ENCODE data around the gene TBX2.
"Not testable (repeated sequence)": the region's sequence is repeated elsewhere in the genome, so short reads cannot be mapped to it uniquely, and the experiment has no call there.

TBX2 gene

GRCh38 chr17:61415374-61416210 lies 15.9 kb downstream of the TBX2 start:
- no peak for DNase-seq

DNA sequence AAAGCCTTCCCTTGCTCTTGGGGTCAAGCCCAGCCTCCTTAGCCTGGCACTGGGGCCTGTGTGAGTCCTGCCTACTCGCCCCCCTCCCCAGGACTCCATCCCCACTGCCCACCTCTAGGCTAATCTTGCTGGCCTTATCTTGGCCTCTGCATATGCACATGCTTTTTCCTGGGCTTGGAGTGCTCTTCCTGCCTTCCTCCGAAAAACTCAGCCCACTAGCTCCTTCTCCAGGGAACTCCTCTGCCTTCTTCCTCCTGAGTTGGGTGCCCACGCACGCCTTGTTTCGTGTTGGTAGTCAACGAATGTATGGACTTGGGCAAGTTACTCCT lies 16.5 kb downstream of the TBX2 start:
- DNase-seq: no peak

DNA sequence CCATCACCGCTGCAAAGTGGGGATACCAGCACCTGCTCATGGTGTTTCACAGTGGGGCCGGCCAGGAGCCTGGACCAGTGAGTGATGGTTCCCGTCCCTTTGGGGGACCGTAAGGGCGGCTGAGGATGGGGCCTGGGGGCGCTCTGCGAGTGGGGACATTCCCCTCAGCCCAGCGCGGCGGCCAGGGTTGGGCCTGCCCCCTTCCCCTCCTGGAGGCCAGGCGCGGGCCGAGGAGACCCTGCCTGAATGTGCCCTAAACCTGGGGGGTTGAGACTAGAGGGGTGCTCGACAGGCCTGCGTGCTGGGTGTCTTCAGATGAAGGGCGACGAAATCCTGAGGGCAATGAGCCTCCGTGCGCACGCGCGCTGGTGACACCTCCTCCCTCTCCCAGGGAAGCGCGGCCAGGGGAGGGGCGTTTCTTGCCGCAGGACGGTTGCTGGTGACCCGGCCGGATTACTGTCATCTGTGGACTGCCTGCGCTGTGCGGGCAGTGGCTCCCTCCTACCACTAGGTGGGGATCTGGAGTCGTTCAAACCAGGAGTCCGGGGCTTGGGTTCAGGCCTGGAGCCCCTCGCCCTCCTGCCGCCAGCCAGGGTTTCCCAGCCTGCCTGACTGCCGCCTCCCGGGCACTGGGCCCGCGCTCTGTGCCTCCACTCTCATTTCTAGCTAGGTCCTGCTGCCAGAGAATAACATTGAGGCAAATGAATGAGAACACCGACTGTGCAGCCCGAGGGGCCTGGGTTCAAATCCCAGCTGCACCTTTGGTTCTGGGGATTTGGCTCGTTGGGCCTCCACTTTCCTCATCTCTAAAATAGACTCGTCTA lies 17.1 kb downstream of the TBX2 start:
- DNase-seq: peak; percentile 97

- no peak for DNase-seq
Observed at GRCh38 chr17:61418449-61418848, 18.8 kb downstream of the TBX2 start.

- DNase-seq: no peak
Observed at GRCh38 chr17:61419496-61420046, 19.9 kb downstream of the TBX2 start.

DNA sequence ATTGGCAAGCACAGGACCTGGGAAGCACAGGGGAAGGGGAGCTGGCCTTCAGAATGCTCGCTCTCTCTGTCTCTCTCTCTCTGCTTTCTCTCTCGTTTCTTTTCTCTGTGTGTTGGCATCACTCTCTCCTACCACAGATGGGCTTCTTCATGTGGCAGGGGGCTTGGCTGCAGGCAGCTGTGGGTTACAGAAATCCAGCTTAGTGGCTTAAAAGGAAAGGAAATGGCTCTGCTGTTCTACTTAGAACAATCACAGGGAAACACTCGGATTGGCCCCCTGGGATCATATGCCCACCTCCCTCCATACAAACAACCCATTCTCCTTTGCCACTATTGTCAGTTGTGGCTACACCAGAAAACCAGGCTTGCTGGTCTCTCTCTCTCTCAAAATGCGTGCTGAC lies 20.4 kb downstream of the TBX2 start:
- DNase-seq: no peak

DNA sequence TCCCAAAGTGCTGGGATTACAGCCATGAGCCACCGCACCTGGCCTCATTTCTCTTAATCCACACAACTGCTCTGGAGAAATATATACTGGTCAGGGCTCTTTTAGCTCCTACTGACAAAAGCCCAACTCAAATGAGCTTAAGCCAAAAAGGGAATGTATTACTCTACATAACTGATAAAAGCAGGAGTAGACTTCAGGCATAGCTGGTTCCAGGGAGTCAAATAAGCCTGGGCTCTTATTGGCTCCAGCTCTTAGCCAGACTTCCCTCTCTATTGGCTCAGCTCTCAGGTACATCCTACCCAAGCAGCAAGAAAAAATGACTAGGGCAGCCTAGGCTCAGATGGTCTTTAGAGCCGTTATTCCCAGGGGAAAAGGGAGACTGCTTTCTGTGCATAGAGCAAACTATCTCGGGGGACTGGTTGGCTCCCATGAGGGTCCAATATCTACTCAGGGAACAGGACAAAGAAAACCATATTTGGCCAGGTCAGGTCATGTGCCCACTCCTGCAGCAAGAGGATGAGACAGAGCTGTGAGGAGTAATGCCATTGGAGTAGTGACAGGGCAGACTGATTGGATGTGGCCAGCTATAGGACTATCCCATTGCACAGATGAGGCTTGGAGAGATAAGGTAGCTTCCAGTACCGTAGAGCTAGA lies 21.2 kb downstream of the TBX2 start:
- DNase-seq: no peak

DNA sequence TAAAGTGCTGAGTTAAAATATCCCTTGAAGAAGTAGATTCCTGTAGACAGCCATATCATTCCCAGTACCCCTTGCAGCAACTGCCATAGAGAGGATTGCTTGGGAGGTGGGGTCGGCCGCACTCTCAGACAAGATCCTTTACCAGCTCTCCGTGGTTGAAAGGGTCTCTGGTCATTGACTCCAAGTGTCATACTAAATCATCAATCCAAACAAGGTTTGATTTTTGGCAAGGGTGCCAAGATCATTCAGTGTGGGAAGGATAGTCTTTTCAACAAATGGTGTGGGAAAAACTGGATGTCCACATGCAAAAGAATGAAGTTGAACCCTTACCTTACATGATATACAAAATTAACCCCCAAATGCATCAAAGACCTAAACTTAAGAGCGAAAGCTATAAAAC lies 21.8 kb downstream of the TBX2 start:
- no peak for DNase-seq

- no peak for DNase-seq
Observed at GRCh38 chr17:61422116-61422799, 22.6 kb downstream of the TBX2 start.

DNA sequence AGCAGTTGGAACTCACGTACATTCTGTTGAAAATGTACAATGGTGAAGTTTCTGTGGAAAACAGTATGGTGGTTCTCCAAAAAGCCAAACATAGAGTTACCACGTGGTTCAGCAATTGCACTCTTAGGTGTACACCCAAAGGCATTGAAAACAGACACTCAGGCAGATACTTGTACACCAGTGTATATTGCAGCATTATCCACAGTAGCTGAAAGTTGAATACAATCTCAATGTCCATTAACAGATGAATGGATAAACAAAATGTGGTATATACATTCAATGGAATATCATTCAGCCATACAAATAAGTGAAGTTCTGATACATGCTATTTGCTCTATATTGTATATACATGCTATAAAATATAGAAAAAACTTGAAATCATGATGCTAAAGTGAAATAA lies 23.2 kb downstream of the TBX2 start:
- DNase-seq: no peak

- no peak for DNase-seq
Observed at GRCh38 chr17:61423967-61424649, 24.5 kb downstream of the TBX2 start.

GRCh38 chr17:61425682-61426481 lies 26.2 kb downstream of the TBX2 start:
- no peak for DNase-seq

DNA sequence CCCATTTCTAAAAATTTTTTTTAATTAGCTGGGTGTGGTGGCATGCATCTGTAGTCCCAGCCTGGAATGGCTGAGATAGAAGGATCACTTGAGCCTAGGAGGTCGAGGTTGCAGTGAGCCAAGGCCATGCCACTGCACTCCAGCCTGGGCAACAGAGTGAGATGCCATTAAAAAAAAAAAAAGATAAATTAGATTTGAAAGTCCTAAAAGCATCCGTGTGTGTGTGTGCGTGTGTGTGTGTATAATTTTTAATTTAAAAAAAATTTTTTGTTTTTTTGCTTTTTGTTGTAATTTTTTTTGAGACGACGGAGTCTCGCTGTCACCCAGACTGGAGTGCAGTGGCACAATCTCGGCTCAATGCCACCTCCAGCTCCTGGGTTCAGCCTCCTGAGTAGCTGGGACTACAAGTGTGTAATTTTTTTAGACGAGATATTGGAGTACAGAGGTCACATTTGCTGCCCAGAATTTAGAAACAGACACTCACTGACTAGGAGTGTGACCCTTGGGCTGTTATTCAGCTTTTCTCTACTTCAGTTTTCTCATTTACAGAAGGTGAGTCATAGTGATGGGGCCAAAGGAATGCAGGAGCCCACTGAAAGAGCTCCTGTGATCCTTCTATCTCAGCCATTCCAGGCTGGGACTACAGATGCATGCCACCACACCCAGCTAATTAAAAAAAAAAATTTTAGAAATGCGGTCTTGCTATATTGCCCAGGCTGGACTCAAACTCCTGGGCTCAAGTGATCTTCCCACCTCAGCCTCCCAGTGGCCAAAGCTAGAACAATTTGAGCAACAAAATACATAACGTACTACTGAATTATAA lies 27.1 kb downstream of the TBX2 start:
- DNase-seq: peak; percentile 77

GRCh38 chr17:61427567-61427966 lies 27.9 kb downstream of the TBX2 start:
- DNase-seq: no peak

DNA sequence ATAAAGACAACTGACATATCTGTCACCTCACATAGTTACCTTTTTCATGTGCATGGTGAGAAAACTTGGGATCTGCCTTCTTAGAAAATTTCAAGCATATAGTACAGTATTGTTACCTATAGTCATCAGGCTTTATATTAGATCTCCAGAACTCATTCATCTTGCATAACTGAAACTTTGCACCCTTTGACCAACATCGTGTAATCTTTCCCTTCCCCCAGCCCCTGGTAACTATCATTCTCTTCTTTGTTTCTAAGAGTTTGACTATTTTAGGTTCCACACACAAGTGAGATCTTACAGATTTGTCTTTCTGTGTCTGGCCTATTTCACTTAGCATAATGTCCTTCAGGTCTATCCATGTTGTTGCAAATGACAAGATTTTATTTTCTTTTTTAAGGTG lies 29.6 kb downstream of the TBX2 start:
- no peak for DNase-seq

DNA sequence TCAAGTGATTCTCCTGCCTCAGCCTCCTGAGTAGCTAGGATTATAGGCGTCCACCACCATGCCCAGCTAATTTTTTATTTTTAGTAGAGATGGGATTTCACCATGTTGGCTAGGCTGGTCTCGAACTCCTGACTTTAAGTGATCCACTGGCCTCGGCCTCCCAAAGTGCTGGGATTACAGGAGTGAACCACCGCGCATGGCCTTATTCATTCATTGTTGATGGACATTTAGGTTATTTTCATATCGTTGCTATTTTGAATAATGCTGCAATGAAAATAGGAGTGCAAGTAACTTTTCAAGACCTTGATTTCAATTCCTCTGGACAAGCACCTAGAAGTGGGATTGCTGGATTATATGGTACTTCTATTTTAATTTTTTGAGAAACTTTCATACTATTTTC lies 30.2 kb downstream of the TBX2 start:
- DNase-seq: not testable (repeated sequence)

- peak; percentile 60 for DNase-seq
Observed at GRCh38 chr17:61431594-61432311, 32.1 kb downstream of the TBX2 start.

DNA sequence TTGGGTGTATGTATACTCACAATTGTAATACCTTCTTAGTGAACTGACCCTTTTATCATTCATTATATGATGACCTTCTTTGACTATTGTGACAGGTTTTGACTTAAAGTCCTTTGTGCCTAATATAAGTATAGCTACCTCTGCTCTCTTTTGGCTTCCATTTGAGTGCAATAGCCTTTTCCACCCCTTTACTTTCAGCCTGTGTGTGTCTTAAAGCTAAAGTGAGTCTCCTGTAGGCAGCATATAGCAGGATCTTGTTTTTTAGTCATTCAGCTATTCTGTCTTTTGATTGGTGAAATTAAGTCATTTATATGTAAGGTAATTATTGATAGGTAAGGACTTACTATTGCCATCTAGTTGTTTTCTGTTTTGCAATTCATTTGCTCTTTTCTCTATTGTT lies 36.6 kb downstream of the TBX2 start:
- DNase-seq: no peak

- no peak for DNase-seq
Observed at GRCh38 chr17:61436995-61437704, 37.5 kb downstream of the TBX2 start.
